Psoas muscle (tissue), 8 donors: ENCODE data around the gene SLC44A1. TPM values are rescaled to one million over a fixed set of nuclear protein-coding genes. Genes with fewer than 3 reads are reported as not detected.

Source experiments
- ATAC-seq, 4 donors: fragments of 200-7000 bp; cut with Tn5 transposase; one replicate each; pipeline ENCODE4 v1.9.1; 2020; ENCODE audit warnings: moderate library complexity in 3 of 4, mild to moderate bottlenecking in 2 of 4
- DNase-seq, 2 donors: peaks; one replicate each; pipeline ENCODE4 v3.0.0-alpha.2; 2020
- H3K27ac ChIP-seq: fragments of 200-600 bp; one replicate; pipeline ENCODE4 v1.8.0; 2022
- H3K27me3 ChIP-seq, 3 donors: fragments of 200-600 bp in 1 of 3; one replicate each; pipeline versions ENCODE4 v1.6.1 to v1.8.0; 2013 to 2022; ENCODE audit warnings: low read length in 2 of 3, mild to moderate bottlenecking in 2 of 3, moderate library complexity in 1 of 3; ENCODE audit not compliant: insufficient read depth in 3 of 3
- H3K36me3 ChIP-seq, 2 donors: fragments of 200-600 bp in 1 of 2; one replicate each; pipeline versions ENCODE4 v1.6.1 to v1.8.0; 2013 to 2022; ENCODE audit warnings: low read depth in 1 of 2, mild to moderate bottlenecking in 1 of 2, moderate library complexity in 1 of 2; ENCODE audit not compliant: insufficient read depth in 1 of 2
- H3K4me1 ChIP-seq: fragments of 200-600 bp; one replicate; pipeline ENCODE4 v1.8.0; 2022
- H3K4me3 ChIP-seq: fragments of 200-600 bp; one replicate; pipeline ENCODE4 v1.8.0; 2022; ENCODE audit warnings: mild to moderate bottlenecking
- H3K9me3 ChIP-seq: fragments of 200-600 bp; one replicate; pipeline ENCODE4 v1.8.0; 2022
- WGBS, 3 donors: extraction: QIAGEN DNeasy Blood & Tissue Kit; methylation state at CpG; one replicate each; pipeline versions ENCODE4 v1.1.6 to v1.1.7; 2013; 5-methylcytosine and 5-hydroxymethylcytosine counted together
- intact Hi-C, 2 donors: fragments of 100-400 bp; cut with DNase I; formaldehyde crosslinking; loops; one replicate each; pipeline versions ENCODE4 v1.11.0 to v1.14.2; 2022
- polyA plus RNA-seq, 3 donors: library from polyadenylated mRNA; stranded (reverse); fragments of 200-250 nt; gene quantifications; one replicate each; pipeline ENCODE4 v1.2.3, GENCODE V29; 2013
- total RNA-seq, 4 donors: library from RNA; stranded (reverse); fragmentation: NEBNext Ultra II Directional in 2 of 4; extraction: Animal tissue kit (Norgen Biotek cat#: 25700) in 2 of 4; gene quantifications; one replicate each; pipeline versions ENCODE4 v1.2.1 to v1.2.4, GENCODE V29; 2021 to 2023
- TF ChIP-seq, protein P1 (sequence below): fragments of 200-600 bp; IDR thresholded peaks from one replicate; pipeline ENCODE4 v1.8.0; 2022; ENCODE audit warnings: antibody characterized with exemption
- donor health status: healthy with polysubstance abuse.
- donor health status: DM: no; HTN: no; CAD: no; lungs with moderate emphysema.
- donor health status: Bipolar disorder and iron deficiency.
- donor health status: healthy.
- donor health status: DM: yes; HTN: yes; CAD: no.
- donor health status: DM: no; HTN: no; CAD: no.
- donor health status: DM: no; HTN: no; CAD: no.
- donor health status: DM: yes; HTN: yes; CAD: no.

Gene SLC44A1
- total and polyA plus RNA-seq, 7 donors = 3.3 to 18.9 (median 7.0) TPM

DNA sequence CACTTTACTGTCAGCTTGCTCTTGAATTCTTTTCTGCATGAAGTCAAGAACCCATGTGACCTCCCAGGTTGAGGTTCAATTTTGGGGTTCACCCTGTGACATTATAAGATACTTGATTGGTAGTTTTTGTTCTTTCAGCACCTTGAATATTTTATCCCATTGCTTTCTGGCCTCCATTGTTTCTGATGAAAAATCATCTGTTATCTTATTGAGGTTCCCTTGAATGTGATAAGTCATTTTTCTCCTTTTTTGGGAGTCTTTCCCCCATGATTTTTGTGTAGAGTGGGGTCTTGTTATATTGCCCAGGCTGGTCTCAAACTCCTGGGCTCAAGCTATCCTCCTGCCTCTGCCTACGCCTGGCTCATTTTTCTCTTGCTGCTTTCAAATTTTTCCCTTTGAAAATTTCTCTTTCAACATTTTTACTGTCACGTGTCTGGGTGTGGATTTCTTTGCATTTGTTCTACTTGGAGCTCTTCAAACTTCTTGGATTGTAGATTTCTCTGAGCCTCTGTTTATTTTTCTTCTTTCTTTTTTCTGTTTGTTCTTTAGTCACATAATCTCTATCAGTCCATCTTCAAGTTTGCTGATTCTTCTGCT is 20.8 kb upstream of the SLC44A1 start:
- WGBS, 3 donors = 81 to 85% (median 84%) methylated on average over 2 of the region's 2 CpGs
- H3K27ac ChIP-seq = no peak overlapping the region
- DNase-seq (no peak), ATAC-seq (no peak)
- H3K4me1 ChIP-seq = no peaks in the 10 kb centered on the region
- TF ChIP-seq, protein P1, sequence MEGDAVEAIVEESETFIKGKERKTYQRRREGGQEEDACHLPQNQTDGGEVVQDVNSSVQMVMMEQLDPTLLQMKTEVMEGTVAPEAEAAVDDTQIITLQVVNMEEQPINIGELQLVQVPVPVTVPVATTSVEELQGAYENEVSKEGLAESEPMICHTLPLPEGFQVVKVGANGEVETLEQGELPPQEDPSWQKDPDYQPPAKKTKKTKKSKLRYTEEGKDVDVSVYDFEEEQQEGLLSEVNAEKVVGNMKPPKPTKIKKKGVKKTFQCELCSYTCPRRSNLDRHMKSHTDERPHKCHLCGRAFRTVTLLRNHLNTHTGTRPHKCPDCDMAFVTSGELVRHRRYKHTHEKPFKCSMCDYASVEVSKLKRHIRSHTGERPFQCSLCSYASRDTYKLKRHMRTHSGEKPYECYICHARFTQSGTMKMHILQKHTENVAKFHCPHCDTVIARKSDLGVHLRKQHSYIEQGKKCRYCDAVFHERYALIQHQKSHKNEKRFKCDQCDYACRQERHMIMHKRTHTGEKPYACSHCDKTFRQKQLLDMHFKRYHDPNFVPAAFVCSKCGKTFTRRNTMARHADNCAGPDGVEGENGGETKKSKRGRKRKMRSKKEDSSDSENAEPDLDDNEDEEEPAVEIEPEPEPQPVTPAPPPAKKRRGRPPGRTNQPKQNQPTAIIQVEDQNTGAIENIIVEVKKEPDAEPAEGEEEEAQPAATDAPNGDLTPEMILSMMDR = no peak
- H3K9me3 ChIP-seq = peaks cover 6% of the 10 kb centered on the region
- intact Hi-C loops = no loop called here
- no peak overlapping the region for H3K4me3 ChIP-seq
- no peaks in the 10 kb centered on the region for H3K27me3 ChIP-seq
- no peaks in the 10 kb centered on the region for H3K36me3 ChIP-seq

DNA sequence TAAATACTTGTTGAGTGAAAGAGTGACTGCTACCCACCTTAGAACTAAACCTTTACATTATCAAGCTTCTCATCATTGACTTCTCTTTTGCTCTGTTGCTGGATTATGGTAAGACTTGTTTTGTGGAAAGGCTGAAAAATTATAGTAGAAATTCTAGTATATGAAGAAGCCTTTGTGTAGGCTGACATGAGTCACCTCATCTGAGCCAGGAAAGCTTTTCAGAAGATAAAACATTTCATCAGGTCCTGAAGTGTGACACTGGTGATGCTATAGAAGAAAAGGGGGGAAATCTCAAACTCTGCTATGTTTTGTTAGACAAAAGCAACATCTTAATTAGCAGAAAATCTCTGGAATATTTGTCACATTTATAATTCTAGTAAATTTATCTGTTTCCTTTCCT is 18.4 kb upstream of the SLC44A1 start:
- DNase-seq (no peak), ATAC-seq (no peak)
- TF ChIP-seq, protein P1 = no peak
- Histone ChIP-seq H3K9me3 (peaks cover 6% of the 10 kb centered on the region), H3K4me3 (no peak overlapping the region), H3K27ac (no peak overlapping the region), H3K36me3 (no peaks in the 10 kb centered on the region), H3K27me3 (no peaks in the 10 kb centered on the region), H3K4me1 (no peaks in the 10 kb centered on the region)
- intact Hi-C loops = no loop called here

DNA sequence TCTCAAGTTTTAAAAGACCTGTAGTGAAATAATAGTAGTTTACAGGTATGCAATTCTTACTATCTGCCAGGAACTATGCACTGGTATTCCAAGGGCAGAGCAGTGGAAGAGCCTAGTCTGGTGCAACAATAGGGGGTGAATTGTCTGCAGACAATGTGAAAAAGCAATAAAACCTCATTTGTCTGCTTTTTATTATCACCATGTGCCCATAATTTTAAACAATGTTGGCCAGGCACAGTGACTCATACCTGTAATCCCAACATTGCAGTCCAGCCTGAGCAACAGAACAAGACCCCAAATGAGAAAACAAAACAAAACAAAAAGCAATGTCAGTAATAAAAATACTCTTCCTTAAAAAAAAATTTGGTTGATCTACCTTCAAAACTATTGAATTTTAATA is 12.2 kb upstream of the SLC44A1 start:
- no peaks in the 10 kb centered on the region for H3K36me3 ChIP-seq
- TF ChIP-seq, protein P1 = no peak

DNA sequence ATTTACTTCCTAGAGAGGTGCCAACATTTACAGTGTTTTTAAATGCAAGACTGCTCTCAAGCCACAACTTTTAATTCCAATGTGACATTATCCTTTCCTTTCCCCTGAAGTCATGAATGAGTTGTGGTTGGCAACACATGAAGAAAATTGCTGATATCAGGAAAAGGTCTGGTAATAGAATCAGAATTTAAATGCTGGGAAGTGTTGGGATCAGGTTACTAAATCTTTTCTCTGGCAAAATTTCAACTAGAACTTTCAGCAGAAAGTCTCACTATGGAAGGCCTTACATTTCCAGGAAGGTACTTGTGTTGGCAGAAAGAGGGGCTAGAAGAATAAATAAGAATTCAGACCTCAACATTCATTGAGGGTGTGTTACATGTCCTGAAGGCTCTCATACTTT is 10.6 kb upstream of the SLC44A1 start:
- H3K9me3 ChIP-seq = no peaks in the 10 kb centered on the region
- H3K36me3 ChIP-seq = no peaks in the 10 kb centered on the region
- DNase-seq (no peak), ATAC-seq (no peak)
- no peak overlapping the region for H3K4me3 ChIP-seq
- H3K27ac ChIP-seq = no peak overlapping the region
- TF ChIP-seq, protein P1 = no peak
- intact Hi-C loops = no loop called here
- H3K4me1 ChIP-seq = no peaks in the 10 kb centered on the region
- H3K27me3 ChIP-seq = no peaks in the 10 kb centered on the region

More for the DNA sequence above, 12.2 kb upstream of the SLC44A1 start:
- no peaks in the 10 kb centered on the region for H3K27me3 ChIP-seq
- no peak overlapping the region for H3K4me3 ChIP-seq
- H3K27ac ChIP-seq = no peak overlapping the region
- DNase-seq (no peak), ATAC-seq (no peak)
- H3K9me3 ChIP-seq = no peaks in the 10 kb centered on the region
- no peaks in the 10 kb centered on the region for H3K4me1 ChIP-seq
- intact Hi-C loops = no loop called here

DNA sequence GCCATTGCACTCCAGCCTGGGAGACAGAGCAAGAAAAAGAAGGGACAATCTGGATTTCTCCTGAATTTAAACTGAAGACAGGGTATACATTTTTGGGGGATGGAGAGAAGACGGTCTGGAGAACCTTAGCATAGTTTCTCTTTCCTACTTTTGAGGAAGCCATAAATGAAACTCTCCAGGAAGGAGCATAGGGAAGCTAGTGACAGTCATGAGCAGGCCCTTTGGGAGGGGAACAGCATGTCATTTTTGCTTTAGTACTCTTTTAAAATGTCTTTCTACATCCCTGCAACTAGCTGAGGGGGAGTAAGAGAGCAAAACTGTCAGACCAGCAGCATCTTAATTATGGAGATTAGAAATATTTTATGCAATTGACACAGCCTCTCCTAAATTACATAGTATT is 8.2 kb upstream of the SLC44A1 start:
- Histone ChIP-seq H3K27me3 (no peaks in the 10 kb centered on the region), H3K27ac (no peak overlapping the region), H3K4me1 (no peaks in the 10 kb centered on the region), H3K36me3 (no peaks in the 10 kb centered on the region), H3K9me3 (no peaks in the 10 kb centered on the region), H3K4me3 (no peak overlapping the region)
- WGBS, 3 donors = 86 to 95% (median 89%) methylated on average over 1 of the region's 1 CpG
- intact Hi-C loops = no loop called here
- DNase-seq (no peak), ATAC-seq (no peak)
- TF ChIP-seq, protein P1 = no peak
